ENCODE measurements around the gene PDPK1.
"Not testable (repeated sequence)": the region's sequence is repeated elsewhere in the genome, so short reads cannot be mapped to it uniquely, and the experiment has no call there.

Gene PDPK1

DNA sequence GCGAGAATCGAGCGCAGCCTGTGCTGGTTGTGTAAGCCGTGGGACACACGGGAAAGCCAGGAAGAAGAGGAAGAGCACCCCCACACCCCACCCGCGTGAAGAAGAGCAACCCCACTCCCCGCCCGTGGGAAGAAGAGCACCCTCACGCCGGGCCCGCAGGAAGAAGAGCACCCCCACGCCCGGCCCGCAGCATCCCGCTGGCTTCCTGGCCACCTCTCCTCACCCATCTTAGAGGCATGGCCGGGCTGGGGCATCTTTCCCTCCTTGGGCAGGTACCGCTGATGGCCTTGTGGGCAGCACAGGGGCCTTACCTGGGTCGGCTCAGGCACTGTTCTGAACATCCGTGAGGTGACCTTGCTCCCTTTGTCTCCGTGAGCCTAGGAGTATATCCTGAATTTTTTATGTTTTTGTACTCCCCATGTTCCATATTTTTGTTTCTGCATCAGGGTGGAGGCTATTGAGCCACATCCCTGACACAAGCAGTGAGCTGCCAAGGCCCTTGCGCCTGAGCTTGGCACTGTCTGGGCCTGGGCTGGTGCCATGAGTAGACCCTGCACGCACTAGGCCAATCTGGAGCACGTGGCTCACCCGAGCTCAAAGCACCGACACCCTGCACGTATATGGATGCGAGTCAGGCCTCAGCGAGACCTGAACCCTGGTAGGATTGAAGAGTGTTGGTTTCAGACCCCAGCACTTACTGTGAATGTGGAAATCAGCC is 73.1 kb downstream of the PDPK1 start:
- Mint-ChIP-seq H3K27ac (no peak overlapping the region), H3K4me1 (ENCODE audit: low read depth) (peaks cover 8% of the 10 kb centered on the region), H3K4me3 (no peak overlapping the region), H3K9me3 (no peaks in the 10 kb centered on the region), H3K27me3 (no peaks in the 10 kb centered on the region), H3K36me3 (ENCODE audit: low read depth) (peaks cover 37% of the 10 kb centered on the region)
- DNase-seq: no peak

DNA sequence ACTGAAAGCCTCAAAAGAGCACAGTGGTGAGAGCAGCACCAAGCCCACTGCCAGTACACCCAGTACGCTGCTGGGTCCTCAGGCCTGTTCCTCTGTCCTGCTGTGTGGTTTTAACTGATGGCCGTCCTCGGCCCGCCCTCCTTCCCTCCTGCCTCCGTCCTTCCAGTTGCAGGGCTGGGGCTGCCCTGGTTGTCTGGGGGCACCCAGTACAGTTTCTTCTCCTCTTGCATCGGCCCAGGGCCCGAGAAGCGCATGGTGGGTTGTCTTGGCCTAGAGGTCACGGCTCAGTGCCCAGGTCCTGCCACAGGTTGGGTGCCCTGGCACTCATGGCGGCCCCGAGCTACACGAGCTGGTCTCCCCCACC is 73.7 kb downstream of the PDPK1 start:
- Mint-ChIP-seq H3K9me3 (no peaks in the 10 kb centered on the region), H3K27ac (no peak overlapping the region), H3K27me3 (no peaks in the 10 kb centered on the region), H3K4me1 (ENCODE audit: low read depth) (peaks cover 8% of the 10 kb centered on the region), H3K4me3 (no peak overlapping the region), H3K36me3 (ENCODE audit: low read depth) (peaks cover 37% of the 10 kb centered on the region)
- no peak for DNase-seq

- peaks cover 37% of the 10 kb centered on the region for H3K36me3 Mint-ChIP-seq (ENCODE audit: low read depth)
- H3K4me1 Mint-ChIP-seq (ENCODE audit: low read depth); H3K4me3 Mint-ChIP-seq; DNase-seq; H3K27me3 Mint-ChIP-seq; H3K9me3 Mint-ChIP-seq; H3K27ac Mint-ChIP-seq: not testable (repeated sequence)
Measured at GRCh38 chr16:2611877-2612276, 74.1 kb downstream of the PDPK1 start.

GRCh38 chr16:2613251-2613650 is 75.4 kb downstream of the PDPK1 start:
- not testable (repeated sequence) for H3K27me3 Mint-ChIP-seq, H3K27ac Mint-ChIP-seq
- H3K36me3 Mint-ChIP-seq (ENCODE audit: low read depth): peaks cover 27% of the 10 kb centered on the region

DNA sequence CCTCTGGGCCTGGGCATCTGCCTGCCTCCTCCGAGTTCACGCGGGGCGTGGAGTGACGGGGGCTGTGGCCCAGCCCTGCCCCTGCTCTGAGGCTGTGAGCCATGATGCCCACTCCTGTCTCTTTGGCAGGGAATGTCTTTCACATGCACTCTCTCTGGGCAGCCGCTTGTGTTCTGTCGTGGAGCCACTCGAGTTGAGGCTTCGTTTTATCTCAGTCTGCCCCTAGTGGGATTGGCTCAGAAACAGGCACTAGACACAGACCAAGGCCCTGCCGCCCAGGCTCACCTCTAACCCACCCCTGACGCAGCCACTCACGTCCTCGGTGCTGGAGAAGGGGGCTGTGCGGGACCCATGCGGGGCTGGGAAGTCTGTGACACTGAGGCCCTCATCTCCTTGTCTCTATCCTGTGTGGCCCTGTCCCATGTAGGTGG is 77.0 kb downstream of the PDPK1 start:
- DNase-seq: no peak
- Mint-ChIP-seq H3K27ac (no peak overlapping the region), H3K9me3 (no peaks in the 10 kb centered on the region), H3K27me3 (no peaks in the 10 kb centered on the region), H3K36me3 (ENCODE audit: low read depth) (peaks cover 26% of the 10 kb centered on the region), H3K4me3 (no peak overlapping the region), H3K4me1 (ENCODE audit: low read depth) (no peaks in the 10 kb centered on the region)

More at GRCh38 chr16:2613251-2613650, 75.4 kb downstream of the PDPK1 start:
- not testable (repeated sequence) for H3K9me3 Mint-ChIP-seq; H3K4me1 Mint-ChIP-seq (ENCODE audit: low read depth); H3K4me3 Mint-ChIP-seq; DNase-seq

DNA sequence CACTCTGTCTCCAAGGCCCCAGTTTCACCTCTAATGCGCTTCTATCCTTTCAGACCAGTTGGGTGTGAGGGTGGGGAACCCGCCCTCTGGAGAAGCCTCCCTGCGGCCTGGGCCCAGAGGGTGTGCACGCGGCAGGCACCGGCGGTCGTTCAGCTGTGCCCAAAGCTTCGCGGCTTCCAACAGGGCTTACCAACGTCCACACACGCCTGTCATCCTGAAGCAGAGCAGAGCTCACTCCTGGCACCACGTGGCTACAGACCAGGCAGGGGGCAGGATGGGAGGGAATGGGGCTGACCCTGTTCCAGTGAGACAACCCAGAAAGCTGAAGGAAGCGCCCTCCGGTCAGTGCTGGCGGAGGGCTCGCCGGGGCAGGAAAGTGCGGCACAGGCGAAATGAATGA is 81.1 kb downstream of the PDPK1 start:
- not testable (repeated sequence) for DNase-seq; H3K4me1 Mint-ChIP-seq (ENCODE audit: low read depth); H3K4me3 Mint-ChIP-seq; H3K36me3 Mint-ChIP-seq (ENCODE audit: low read depth); H3K27me3 Mint-ChIP-seq; H3K27ac Mint-ChIP-seq; H3K9me3 Mint-ChIP-seq

DNA sequence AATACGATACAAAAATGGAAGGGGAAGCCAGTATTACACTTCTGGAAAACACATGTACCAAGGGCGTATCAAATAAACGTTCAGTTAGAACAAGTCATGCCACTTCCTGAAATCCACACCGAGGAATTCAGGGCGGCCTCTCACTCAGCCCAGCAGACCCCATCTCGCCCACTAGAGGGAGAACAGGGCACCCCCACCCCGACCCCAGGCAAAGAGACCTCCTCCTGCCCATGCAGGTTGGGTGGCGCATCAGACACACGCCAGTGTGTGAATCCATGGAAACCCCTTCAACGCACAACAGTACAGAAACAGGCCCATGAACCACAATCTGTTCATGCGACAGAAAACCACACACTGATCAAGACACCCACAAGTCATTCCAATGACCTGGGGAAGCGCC is 81.8 kb downstream of the PDPK1 start:
- not testable (repeated sequence) for H3K4me3 Mint-ChIP-seq; H3K9me3 Mint-ChIP-seq; H3K36me3 Mint-ChIP-seq (ENCODE audit: low read depth); H3K4me1 Mint-ChIP-seq (ENCODE audit: low read depth); H3K27ac Mint-ChIP-seq; H3K27me3 Mint-ChIP-seq
- DNase-seq: peak; percentile 33

- not testable (repeated sequence) for H3K4me1 Mint-ChIP-seq (ENCODE audit: low read depth); H3K36me3 Mint-ChIP-seq (ENCODE audit: low read depth); H3K4me3 Mint-ChIP-seq; DNase-seq; H3K27ac Mint-ChIP-seq; H3K27me3 Mint-ChIP-seq; H3K9me3 Mint-ChIP-seq
Measured at GRCh38 chr16:2620870-2621269, 83.0 kb downstream of the PDPK1 start.

DNA sequence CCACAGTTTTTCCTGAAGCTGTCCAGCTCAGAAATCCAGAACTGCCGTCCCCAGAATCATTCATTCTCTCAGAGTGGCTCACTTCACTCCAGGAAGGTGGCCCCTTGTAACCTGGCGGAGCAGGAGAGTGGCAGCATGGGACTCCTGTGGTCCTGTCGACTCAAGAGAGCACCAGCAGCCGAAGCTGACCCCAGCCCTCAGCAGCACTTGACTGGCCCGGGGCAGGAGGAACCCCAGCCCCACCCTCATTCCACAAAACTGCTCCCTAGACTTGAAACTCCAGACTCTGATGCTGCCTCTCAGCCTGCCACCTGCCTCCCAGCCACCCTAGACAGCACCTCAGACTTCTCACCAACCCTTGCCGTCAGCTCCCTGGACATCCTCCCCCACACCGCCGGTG is 83.6 kb downstream of the PDPK1 start:
- H3K36me3 Mint-ChIP-seq (ENCODE audit: low read depth); H3K9me3 Mint-ChIP-seq; H3K4me3 Mint-ChIP-seq; DNase-seq; H3K27ac Mint-ChIP-seq; H3K27me3 Mint-ChIP-seq; H3K4me1 Mint-ChIP-seq (ENCODE audit: low read depth): not testable (repeated sequence)

DNA sequence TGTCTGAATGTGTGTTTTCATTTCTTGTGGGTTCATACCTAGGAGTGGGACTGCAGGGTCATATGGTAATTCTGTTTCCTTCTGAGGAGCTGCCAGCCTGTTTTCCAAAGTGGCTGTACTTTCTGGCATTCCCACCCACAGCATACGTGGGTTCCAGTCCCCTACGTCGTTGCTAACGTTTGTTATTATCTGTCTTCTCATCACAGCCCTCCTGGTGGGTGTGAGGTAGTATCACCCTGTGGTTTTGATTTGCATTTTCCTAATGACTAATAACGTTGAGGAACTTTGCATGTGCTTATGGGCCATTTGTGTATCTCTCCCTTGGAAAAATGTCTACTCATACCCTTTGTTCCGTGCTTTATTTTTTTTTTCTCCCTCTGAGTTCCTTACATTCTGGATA is 89.3 kb downstream of the PDPK1 start:
- H3K27ac Mint-ChIP-seq; H3K36me3 Mint-ChIP-seq (ENCODE audit: low read depth); H3K27me3 Mint-ChIP-seq; H3K4me1 Mint-ChIP-seq (ENCODE audit: low read depth); DNase-seq; H3K9me3 Mint-ChIP-seq; H3K4me3 Mint-ChIP-seq: not testable (repeated sequence)

- DNase-seq; H3K9me3 Mint-ChIP-seq; H3K27me3 Mint-ChIP-seq; H3K27ac Mint-ChIP-seq; H3K4me1 Mint-ChIP-seq (ENCODE audit: low read depth); H3K4me3 Mint-ChIP-seq; H3K36me3 Mint-ChIP-seq (ENCODE audit: low read depth): not testable (repeated sequence)
Measured at GRCh38 chr16:2631203-2631602, 93.4 kb downstream of the PDPK1 start.

- H3K27me3 Mint-ChIP-seq, DNase-seq, H3K4me3 Mint-ChIP-seq: not testable (repeated sequence)
Measured at GRCh38 chr16:2632291-2632690, 94.5 kb downstream of the PDPK1 start.

DNA sequence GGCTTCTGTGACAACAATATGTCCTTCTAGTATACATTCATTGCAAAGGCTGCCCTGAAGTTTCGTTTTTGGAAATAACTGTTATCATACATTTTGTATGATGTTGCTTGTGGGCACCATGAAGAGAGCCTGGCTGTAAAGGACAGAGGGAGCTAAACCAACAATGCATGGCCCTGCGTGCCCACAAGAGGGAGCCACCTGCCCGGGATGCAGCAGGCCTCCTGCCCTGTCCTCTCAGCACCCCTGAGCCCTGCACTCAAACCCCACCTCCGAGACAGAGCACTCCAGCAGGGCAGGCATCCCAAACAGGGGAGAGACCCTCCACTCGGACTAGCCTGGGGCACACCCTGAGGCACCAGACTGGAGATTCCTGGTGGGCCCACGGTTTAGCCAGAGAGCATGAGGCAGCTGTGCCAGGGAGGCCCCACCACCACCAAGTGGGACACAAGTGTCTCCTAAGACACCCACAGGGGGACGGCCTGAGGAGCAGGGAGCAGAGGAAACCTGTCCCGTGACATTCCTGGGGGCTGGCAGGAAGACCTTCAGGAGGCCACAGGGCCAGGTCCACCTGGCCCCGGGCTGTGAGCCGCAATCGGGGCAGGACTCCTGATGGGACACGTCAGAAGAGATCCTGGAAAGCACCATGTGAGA is 101.4 kb downstream of the PDPK1 start:
- not testable (repeated sequence) for H3K9me3 Mint-ChIP-seq
- peak; percentile 73 for DNase-seq

More at GRCh38 chr16:2632291-2632690, 94.5 kb downstream of the PDPK1 start:
- H3K9me3 Mint-ChIP-seq; H3K36me3 Mint-ChIP-seq (ENCODE audit: low read depth); H3K27ac Mint-ChIP-seq; H3K4me1 Mint-ChIP-seq (ENCODE audit: low read depth): not testable (repeated sequence)

GRCh38 chr16:2639722-2640072 is 101.9 kb downstream of the PDPK1 start:
- not testable (repeated sequence) for H3K9me3 Mint-ChIP-seq; H3K27ac Mint-ChIP-seq; H3K36me3 Mint-ChIP-seq (ENCODE audit: low read depth); DNase-seq; H3K4me1 Mint-ChIP-seq (ENCODE audit: low read depth); H3K4me3 Mint-ChIP-seq; H3K27me3 Mint-ChIP-seq

More for the DNA sequence above, 101.4 kb downstream of the PDPK1 start:
- not testable (repeated sequence) for H3K36me3 Mint-ChIP-seq (ENCODE audit: low read depth); H3K4me3 Mint-ChIP-seq; H3K4me1 Mint-ChIP-seq (ENCODE audit: low read depth); H3K27ac Mint-ChIP-seq; H3K27me3 Mint-ChIP-seq

DNA sequence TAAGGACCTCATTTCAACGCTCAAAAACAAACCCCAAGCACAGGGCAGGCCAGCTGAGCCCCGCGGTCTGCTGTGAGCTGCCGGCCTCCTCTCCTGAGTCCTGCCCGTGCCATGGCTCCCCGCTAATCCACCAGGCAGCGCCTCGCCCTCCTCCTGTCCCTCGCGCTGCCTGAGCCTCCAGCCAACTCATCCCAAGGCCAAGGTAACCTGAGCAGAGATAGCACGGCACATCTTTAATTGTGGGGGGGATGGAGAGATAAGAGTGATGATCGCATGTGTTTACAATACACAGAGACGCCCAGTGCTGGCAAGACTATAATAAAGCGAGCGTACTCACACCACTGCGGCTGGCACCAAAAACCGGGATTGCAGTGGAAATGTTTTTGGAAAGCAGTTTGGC is 104.7 kb downstream of the PDPK1 start:
- H3K27ac Mint-ChIP-seq; DNase-seq; H3K9me3 Mint-ChIP-seq; H3K4me3 Mint-ChIP-seq; H3K4me1 Mint-ChIP-seq (ENCODE audit: low read depth); H3K36me3 Mint-ChIP-seq (ENCODE audit: low read depth); H3K27me3 Mint-ChIP-seq: not testable (repeated sequence)
